Panc1 (cell line): ENCODE results near the gene RIPPLY2. TPM values are rescaled to one million over a fixed set of nuclear protein-coding genes. Genes with fewer than 3 reads are reported as not detected.

Experiments used
- ATAC-seq: fragments of 200-7000 bp; cut with Tn5 transposase; 2 replicates; pipeline ENCODE4 v1.9.1; 2020; ENCODE audit warnings: mild to moderate bottlenecking, moderate library complexity
- BruUV-seq: library from RNA; stranded (reverse); fragments of 400-500 nt; replicated peaks from 2 replicates; lab custom pipeline; 2021; lab: Mats Ljungman, UMichigan
- CTCF ChIA-PET: fragments of 300-600 bp; sonication (Branson Sonifier 250); formaldehyde crosslinking; loops from one replicate; lab custom pipeline; 2022; ENCODE audit warnings: antibody characterized with exemption; lab: Charles Lee
- POLR2A ChIA-PET: fragments of 300-600 bp; sonication (Branson Sonifier 250); formaldehyde crosslinking; loops from one replicate; lab custom pipeline; 2022; ENCODE audit warnings: antibody characterized with exemption; lab: Charles Lee
- DNase-seq: peaks from one replicate; pipeline ENCODE4 v3.0.0-alpha.2; 2010; ENCODE audit warnings: low read depth, low spot score
- H3K27ac ChIP-seq: 2 replicates; pipeline ENCODE4 v1.5.1; 2011; ENCODE audit warnings: mild to moderate bottlenecking, low read length, inconsistent platforms
- H3K27me3 ChIP-seq: fragments of 200-500 bp; sonication (Bioruptor generic); 2 replicates; pipeline ENCODE4 v1.6.0; 2014; ENCODE audit warnings: low read length, inconsistent platforms; ENCODE audit not compliant: control insufficient read depth, insufficient read depth
- H3K36me3 ChIP-seq: fragments of 200-500 bp; sonication (Bioruptor generic); 2 replicates; pipeline ENCODE4 v1.5.1; 2014; ENCODE audit warnings: inconsistent platforms, mild to moderate bottlenecking, low read length, moderate library complexity; ENCODE audit not compliant: control insufficient read depth, insufficient read depth
- H3K4me1 ChIP-seq: 2 replicates; pipeline ENCODE4 v1.5.1; 2011; ENCODE audit warnings: inconsistent platforms, mild to moderate bottlenecking, low read length, moderate library complexity; ENCODE audit not compliant: control insufficient read depth, insufficient read depth
- H3K4me3 ChIP-seq, 2 experiments: 2 replicates each; pipeline ENCODE4 v1.5.1; 2011 to 2012; ENCODE audit warnings: low read depth in 2 of 2, low read length in 2 of 2, mild to moderate bottlenecking in 2 of 2, inconsistent platforms in 1 of 2, moderate library complexity in 1 of 2
- H3K9me3 ChIP-seq: fragments of 200-500 bp; sonication (Bioruptor generic); 2 replicates; pipeline ENCODE4 v1.5.1; 2014; ENCODE audit warnings: low read depth, mild to moderate bottlenecking, inconsistent platforms, low read length, moderate library complexity; ENCODE audit not compliant: control insufficient read depth, insufficient read depth
- POLR2AphosphoS5 ChIP-seq: IDR thresholded peaks from 2 replicates; pipeline ENCODE4 v1.6.1; 2012; ENCODE audit warnings: mild to moderate bottlenecking, low read depth, low read length, moderate library complexity
- SIN3A ChIP-seq: IDR thresholded peaks from 2 replicates; pipeline ENCODE4 v1.6.1; 2012; ENCODE audit warnings: low read depth, mild to moderate bottlenecking, low read length, moderate library complexity, borderline replicate concordance; ENCODE audit not compliant: insufficient read depth
- TCF7L2 ChIP-seq: IDR thresholded peaks from 2 replicates; pipeline ENCODE4 v1.6.1; 2011; ENCODE audit warnings: mild to moderate bottlenecking, low read depth, low read length, inconsistent platforms
- in situ Hi-C: cut with HindIII; loops from 2 replicates; pipeline ENCODE4 v1.10.0; 2016; ENCODE audit warnings: low sequenced_read_pairs, low pct_unique_long_range_greater_than_20kb
- intact Hi-C: fragments of 100-400 bp; cut with micrococcal nuclease; formaldehyde crosslinking; loops from one replicate; pipeline ENCODE4 v1.10.0; 2022; ENCODE audit not compliant: unreplicated experiment
- total RNA-seq: library from RNA; stranded (reverse); gene quantifications from one replicate; pipeline ENCODE4 v1.2.1, GENCODE V29; 2021; ENCODE audit not compliant: unreplicated experiment
- TF ChIP-seq, protein P1 (sequence below): fragments of 450-650 bp; IDR thresholded peaks from 2 replicates; pipeline ENCODE4 v1.5.1; 2017; ENCODE audit warnings: mild to moderate bottlenecking
- TF ChIP-seq, protein P2 (sequence below), 2 experiments: IDR thresholded peaks; 2 replicates each; pipeline ENCODE4 v1.6.1; 2011 to 2012; ENCODE audit warnings: low read depth in 2 of 2, control low read depth in 1 of 2, low read length in 1 of 2, mild to moderate bottlenecking in 1 of 2, moderate library complexity in 1 of 2; ENCODE audit not compliant: insufficient read depth in 1 of 2

RIPPLY2 gene
- total RNA-seq, 1 experiment from 2014 or later: 6.5 TPM

DNA sequence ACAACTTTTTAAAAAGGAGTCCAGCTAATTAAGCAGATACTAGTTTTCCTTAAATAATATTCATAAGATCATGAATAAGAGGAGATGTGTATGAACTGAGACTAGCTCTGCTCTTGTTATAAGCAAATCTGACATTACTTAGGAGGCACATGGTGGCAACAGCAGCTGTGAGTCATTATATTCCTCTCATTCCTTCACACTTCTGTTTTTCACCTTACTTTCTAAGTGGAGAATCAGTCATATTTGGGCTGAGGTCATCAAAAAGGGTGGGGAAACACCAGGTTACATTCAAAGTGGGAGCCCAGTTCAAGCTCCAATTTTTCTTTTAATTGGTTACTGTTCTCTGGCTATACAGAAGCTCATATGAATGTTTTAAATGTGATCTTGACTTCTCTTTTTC, 6.0 kb upstream of the RIPPLY2 start:
- H3K9me3 ChIP-seq: no peaks in the 10 kb centered on the region
- peaks cover 2% of the 10 kb centered on the region; the same call in 1 of the 2 replicates for H3K27me3 ChIP-seq
- H3K27ac ChIP-seq: no peak overlapping the region
- TF ChIP-seq, protein P1, sequence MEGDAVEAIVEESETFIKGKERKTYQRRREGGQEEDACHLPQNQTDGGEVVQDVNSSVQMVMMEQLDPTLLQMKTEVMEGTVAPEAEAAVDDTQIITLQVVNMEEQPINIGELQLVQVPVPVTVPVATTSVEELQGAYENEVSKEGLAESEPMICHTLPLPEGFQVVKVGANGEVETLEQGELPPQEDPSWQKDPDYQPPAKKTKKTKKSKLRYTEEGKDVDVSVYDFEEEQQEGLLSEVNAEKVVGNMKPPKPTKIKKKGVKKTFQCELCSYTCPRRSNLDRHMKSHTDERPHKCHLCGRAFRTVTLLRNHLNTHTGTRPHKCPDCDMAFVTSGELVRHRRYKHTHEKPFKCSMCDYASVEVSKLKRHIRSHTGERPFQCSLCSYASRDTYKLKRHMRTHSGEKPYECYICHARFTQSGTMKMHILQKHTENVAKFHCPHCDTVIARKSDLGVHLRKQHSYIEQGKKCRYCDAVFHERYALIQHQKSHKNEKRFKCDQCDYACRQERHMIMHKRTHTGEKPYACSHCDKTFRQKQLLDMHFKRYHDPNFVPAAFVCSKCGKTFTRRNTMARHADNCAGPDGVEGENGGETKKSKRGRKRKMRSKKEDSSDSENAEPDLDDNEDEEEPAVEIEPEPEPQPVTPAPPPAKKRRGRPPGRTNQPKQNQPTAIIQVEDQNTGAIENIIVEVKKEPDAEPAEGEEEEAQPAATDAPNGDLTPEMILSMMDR: no peak
- TF ChIP-seq, protein P2, sequence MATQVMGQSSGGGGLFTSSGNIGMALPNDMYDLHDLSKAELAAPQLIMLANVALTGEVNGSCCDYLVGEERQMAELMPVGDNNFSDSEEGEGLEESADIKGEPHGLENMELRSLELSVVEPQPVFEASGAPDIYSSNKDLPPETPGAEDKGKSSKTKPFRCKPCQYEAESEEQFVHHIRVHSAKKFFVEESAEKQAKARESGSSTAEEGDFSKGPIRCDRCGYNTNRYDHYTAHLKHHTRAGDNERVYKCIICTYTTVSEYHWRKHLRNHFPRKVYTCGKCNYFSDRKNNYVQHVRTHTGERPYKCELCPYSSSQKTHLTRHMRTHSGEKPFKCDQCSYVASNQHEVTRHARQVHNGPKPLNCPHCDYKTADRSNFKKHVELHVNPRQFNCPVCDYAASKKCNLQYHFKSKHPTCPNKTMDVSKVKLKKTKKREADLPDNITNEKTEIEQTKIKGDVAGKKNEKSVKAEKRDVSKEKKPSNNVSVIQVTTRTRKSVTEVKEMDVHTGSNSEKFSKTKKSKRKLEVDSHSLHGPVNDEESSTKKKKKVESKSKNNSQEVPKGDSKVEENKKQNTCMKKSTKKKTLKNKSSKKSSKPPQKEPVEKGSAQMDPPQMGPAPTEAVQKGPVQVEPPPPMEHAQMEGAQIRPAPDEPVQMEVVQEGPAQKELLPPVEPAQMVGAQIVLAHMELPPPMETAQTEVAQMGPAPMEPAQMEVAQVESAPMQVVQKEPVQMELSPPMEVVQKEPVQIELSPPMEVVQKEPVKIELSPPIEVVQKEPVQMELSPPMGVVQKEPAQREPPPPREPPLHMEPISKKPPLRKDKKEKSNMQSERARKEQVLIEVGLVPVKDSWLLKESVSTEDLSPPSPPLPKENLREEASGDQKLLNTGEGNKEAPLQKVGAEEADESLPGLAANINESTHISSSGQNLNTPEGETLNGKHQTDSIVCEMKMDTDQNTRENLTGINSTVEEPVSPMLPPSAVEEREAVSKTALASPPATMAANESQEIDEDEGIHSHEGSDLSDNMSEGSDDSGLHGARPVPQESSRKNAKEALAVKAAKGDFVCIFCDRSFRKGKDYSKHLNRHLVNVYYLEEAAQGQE (IDR thresholded peaks at IDR 0.05; ENCODE audit: insufficient read depth in 1 of 2, low read depth in 2 of 2, low read length in 1 of 2): no peak
- no peak for TF ChIP-seq TCF7L2
- no peak for TF ChIP-seq POLR2AphosphoS5
- no peak for TF ChIP-seq SIN3A
- CTCF ChIA-PET: no interaction called here
- DNase-seq: no peak
- no TSS peak for BruUV-seq
- no peak for ATAC-seq
- intact Hi-C loops: no loop called here
- H3K4me3 ChIP-seq: no peak overlapping the region
- H3K36me3 ChIP-seq: no peaks in the 10 kb centered on the region
- no peaks in the 10 kb centered on the region; the same call in 1 of the 2 replicates for H3K4me1 ChIP-seq
- POLR2A ChIA-PET: no interaction called here
- in situ Hi-C loops: no loop called here

DNA sequence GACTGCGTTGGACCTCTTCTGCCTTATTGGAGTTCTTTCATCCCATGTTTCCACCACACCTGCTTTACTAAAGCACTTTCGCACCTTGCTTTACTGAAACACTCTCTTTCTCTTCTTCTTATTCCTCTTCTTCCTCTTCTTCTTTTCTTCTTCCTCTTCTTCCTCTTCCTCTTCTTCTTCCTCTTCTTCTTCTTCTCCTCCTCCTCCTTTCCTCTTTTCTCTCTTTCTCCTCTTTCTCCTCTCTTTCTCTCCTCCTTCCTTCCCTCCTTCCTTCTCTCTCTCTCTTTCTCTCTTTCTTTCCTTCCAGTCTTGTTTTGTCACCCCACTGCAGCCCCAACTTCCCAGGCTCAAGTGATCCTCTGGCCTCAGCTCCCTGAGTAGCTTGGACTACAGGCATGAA, 4.0 kb upstream of the RIPPLY2 start:
- ATAC-seq: no peak
- no peak for TF ChIP-seq TCF7L2
- TF ChIP-seq SIN3A: no peak
- TF ChIP-seq, protein P1: no peak
- TF ChIP-seq, protein P2 (IDR thresholded peaks at IDR 0.05; ENCODE audit: insufficient read depth in 1 of 2, low read depth in 2 of 2, low read length in 1 of 2): no peak
- TF ChIP-seq POLR2AphosphoS5: no peak
- Histone ChIP-seq H3K9me3 (no peaks in the 10 kb centered on the region), H3K36me3 (no peaks in the 10 kb centered on the region), H3K27ac (no peak overlapping the region), H3K27me3 (peaks cover 2% of the 10 kb centered on the region; the same call in 1 of the 2 replicates), H3K4me3 (no peak overlapping the region), H3K4me1 (peaks cover 6% of the 10 kb centered on the region; the same call in 1 of the 2 replicates)
- intact Hi-C loops: no loop called here
- ChIA-PET CTCF (no interaction called here), POLR2A (no interaction called here)
- in situ Hi-C loops: no loop called here
- no peak for DNase-seq
- BruUV-seq: no TSS peak
